K562 (cell line): Measurements from ENCODE around the gene AGO3. TPM values are rescaled to one million over a fixed set of nuclear protein-coding genes. Genes with fewer than 3 reads are reported as not detected.

Source experiments
- CAMTA2 ChIP-seq: fragments of 250-450 bp; sonication (Bioruptor Pico); conservative IDR thresholded peaks from 2 replicates; pipeline ENCODE4 v1.5.1; 2022
- FOSL1 ChIP-seq: fragments of 200-800 bp; sonication (Bioruptor generic); conservative IDR thresholded peaks from 2 replicates; pipeline ENCODE4 v1.6.1; 2016; ENCODE audit warnings: missing genetic modification characterization, missing compliant biosample characterization
- GABPB2 ChIP-seq: fragments of 250-450 bp; sonication (Bioruptor Pico); conservative IDR thresholded peaks from 2 replicates; pipeline ENCODE4 v1.5.1; 2021; ENCODE audit warnings: mild to moderate bottlenecking
- KLF6 ChIP-seq: fragments of 250-450 bp; sonication (Bioruptor Pico); IDR thresholded peaks from 2 replicates; pipeline ENCODE4 v1.4.0; 2020; ENCODE audit warnings: mild to moderate bottlenecking, moderate library complexity, borderline replicate concordance
- L3MBTL2 ChIP-seq: fragments of 450-650 bp; IDR thresholded peaks from 2 replicates; pipeline ENCODE4 v1.6.1; 2016; ENCODE audit warnings: mild to moderate bottlenecking, moderate library complexity
- MECOM ChIP-seq: fragments of 250-450 bp; sonication (Bioruptor Pico); IDR thresholded peaks from 2 replicates; pipeline ENCODE4 v1.8.0; 2022; ENCODE audit warnings: inconsistent platforms
- NBN ChIP-seq: fragments of 450-650 bp; IDR thresholded peaks from 2 replicates; pipeline ENCODE4 v1.6.1; 2016; ENCODE audit warnings: low read depth, mild to moderate bottlenecking
- NCOA2 ChIP-seq, 2 experiments: fragments of 450-650 bp; IDR thresholded peaks; 2 replicates each; pipeline ENCODE4 v1.6.1; 2018; ENCODE audit warnings: mild to moderate bottlenecking in 2 of 2, moderate library complexity in 1 of 2; ENCODE audit not compliant: partially characterized antibody in 2 of 2
- POLR3G ChIP-seq: IDR thresholded peaks from 2 replicates; pipeline ENCODE4 v1.6.1; 2011; ENCODE audit not compliant: insufficient read length, insufficient replicate concordance; ENCODE audit errors: extremely low read depth
- SMAD2 ChIP-seq: fragments of 150-350 bp; IDR thresholded peaks from 2 replicates; pipeline ENCODE4 v1.6.1; 2014; ENCODE audit warnings: low read depth, mild to moderate bottlenecking, low read length
- SNIP1 ChIP-seq: fragments of 450-650 bp; IDR thresholded peaks from 2 replicates; pipeline ENCODE4 v1.7.1; 2017; ENCODE audit warnings: low read depth, mild to moderate bottlenecking
- SP1 ChIP-seq: sonication (generic); formaldehyde crosslinking; IDR thresholded peaks from 2 replicates; pipeline ENCODE4 v1.8.1; 2022; ENCODE audit warnings: mild to moderate bottlenecking, missing genetic modification reagents
- SRSF9 ChIP-seq: fragments of 200-400 bp; formaldehyde crosslinking; IDR thresholded peaks from 2 replicates; pipeline ENCODE4 v1.6.1; 2017; ENCODE audit warnings: low read depth, low read length, borderline replicate concordance
- TCF7L2 ChIP-seq: fragments of 150-350 bp; IDR thresholded peaks from 2 replicates; pipeline ENCODE4 v1.6.1; 2016; ENCODE audit warnings: low read depth, mild to moderate bottlenecking, low read length, moderate library complexity
- TEAD2 ChIP-seq: fragments of 450-650 bp; IDR thresholded peaks from 2 replicates; pipeline ENCODE4 v1.6.1; 2016; ENCODE audit warnings: missing genetic modification characterization, control low read depth, missing compliant biosample characterization
- ZBED1 ChIP-seq: IDR thresholded peaks from 2 replicates; pipeline ENCODE4 v1.6.1; 2014
- ZNF124 ChIP-seq: sonication (generic); formaldehyde crosslinking; IDR thresholded peaks from 2 replicates; pipeline ENCODE4 v1.8.1; 2022; ENCODE audit warnings: missing genetic modification reagents
- ZNF408 ChIP-seq: fragments of 250-450 bp; sonication (Bioruptor Pico); IDR thresholded peaks from 2 replicates; pipeline ENCODE4 v1.4.0; 2020; ENCODE audit warnings: low read depth, mild to moderate bottlenecking, moderate library complexity
- ZNF444 ChIP-seq: fragments of 250-450 bp; sonication (Bioruptor Pico); IDR thresholded peaks from 2 replicates; pipeline ENCODE4 v1.4.0; 2020; ENCODE audit warnings: mild to moderate bottlenecking, moderate library complexity
- ZNF764 ChIP-seq: fragments of 250-450 bp; sonication (Bioruptor Pico); IDR thresholded peaks from 2 replicates; pipeline ENCODE4 v1.4.0; 2020; ENCODE audit warnings: low read depth, mild to moderate bottlenecking, moderate library complexity
- polyA plus RNA-seq, 8 experiments: library from polyadenylated mRNA; depleted of rRNA in 4 of 8; stranded (reverse) in 5 of 8; unstranded in 3 of 8; fragments of >200 nt; fragmentation: Nextera tagmentation in 2 of 8; fragmentation: Illumina TruSeq in 1 of 8; extraction: Ambion mirVana in 2 of 8; extraction: Trizol in 1 of 8; gene quantifications; 2 replicates each; pipeline versions ENCODE4 v1.2.1 to v1.2.3, GENCODE V29; 2011 to 2014; ENCODE audit warnings: inconsistent platforms in 1 of 8, missing spikeins in 1 of 8
- total RNA-seq, 7 experiments: library from RNA; depleted of rRNA in 6 of 7; stranded (reverse); fragments of >200 nt in 6 of 7; fragmentation: Illumina TruSeq in 2 of 7; extraction: Trizol in 2 of 7; gene quantifications; 2 replicates each; pipeline versions ENCODE4 v1.2.1 to v1.2.3, GENCODE V29; 2011 to 2021; ENCODE audit warnings: low replicate concordance in 1 of 7
- TF ChIP-seq, protein P1 (sequence below), 2 experiments: fragments of 450-650 bp; conservative IDR thresholded peaks; 2 replicates each; pipeline ENCODE4 v1.6.1; 2017; ENCODE audit warnings: mild to moderate bottlenecking in 2 of 2, moderate library complexity in 2 of 2
- TF ChIP-seq, protein P2 (sequence below): fragments of 250-450 bp; sonication (Bioruptor Pico); IDR thresholded peaks from 2 replicates; pipeline ENCODE4 v1.8.0; 2021; ENCODE audit warnings: borderline replicate concordance, mild to moderate bottlenecking, moderate library complexity; ENCODE audit not compliant: poor library complexity, severe bottlenecking
- TF ChIP-seq, protein P3 (sequence below): fragments of 250-450 bp; sonication (Bioruptor Pico); IDR thresholded peaks from 2 replicates; pipeline ENCODE4 v1.4.0; 2020; ENCODE audit warnings: borderline replicate concordance
- TF ChIP-seq, protein P4 (sequence below): fragments of 450-650 bp; IDR thresholded peaks from 2 replicates; pipeline ENCODE4 v1.7.0; 2016; ENCODE audit warnings: borderline replicate concordance

Gene AGO3
- total and polyA plus RNA-seq, 9 of the 15 experiments (the other 6 are each of a cell fraction or from before 2014, with no cell fraction given): 4.5 to 41.5 (median 22.7) TPM

DNA sequence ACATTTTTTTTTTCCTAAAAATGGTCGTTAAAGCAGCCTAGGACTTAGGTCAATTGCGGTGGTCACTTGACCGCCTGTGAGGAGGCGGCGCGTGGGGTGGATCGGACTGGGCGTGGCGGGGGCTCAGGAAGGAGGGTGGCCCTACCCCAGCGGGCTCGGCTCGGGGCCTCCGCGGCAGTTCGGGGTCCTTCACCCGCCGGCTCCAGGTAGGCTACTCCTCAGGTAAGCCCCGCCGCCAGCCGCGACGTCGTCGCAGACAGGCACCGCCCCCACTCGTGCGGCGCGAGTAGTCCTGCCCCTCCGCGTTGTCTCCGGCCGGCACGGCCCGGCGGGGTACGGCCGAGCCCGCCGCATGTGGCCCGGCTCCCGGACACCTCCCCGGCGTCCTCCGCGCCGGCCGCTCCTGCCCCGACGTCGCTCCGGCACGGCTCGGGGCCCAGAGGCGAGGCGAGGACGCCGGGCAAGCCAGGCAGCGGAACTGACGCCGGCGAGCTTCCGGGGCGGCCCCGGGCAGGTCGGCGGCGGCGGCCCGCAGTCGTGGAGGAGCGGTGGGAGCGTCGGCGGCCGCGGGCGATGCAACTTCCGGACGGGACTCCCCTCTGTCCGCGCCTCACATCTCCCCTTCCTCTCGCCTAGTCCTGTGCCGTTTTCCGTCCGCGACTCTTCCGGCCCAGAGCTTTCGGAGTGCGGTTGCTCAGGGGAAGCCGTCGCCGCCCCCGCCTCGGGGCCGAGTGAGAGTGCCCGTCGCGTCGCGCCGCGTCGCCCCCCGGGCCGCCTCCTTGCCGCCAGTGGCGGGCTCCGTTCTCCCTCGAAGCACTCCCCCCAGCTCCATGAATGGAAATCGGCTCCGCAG is at the start of gene AGO3 (continued):
- TF ChIP-seq, protein P1, sequence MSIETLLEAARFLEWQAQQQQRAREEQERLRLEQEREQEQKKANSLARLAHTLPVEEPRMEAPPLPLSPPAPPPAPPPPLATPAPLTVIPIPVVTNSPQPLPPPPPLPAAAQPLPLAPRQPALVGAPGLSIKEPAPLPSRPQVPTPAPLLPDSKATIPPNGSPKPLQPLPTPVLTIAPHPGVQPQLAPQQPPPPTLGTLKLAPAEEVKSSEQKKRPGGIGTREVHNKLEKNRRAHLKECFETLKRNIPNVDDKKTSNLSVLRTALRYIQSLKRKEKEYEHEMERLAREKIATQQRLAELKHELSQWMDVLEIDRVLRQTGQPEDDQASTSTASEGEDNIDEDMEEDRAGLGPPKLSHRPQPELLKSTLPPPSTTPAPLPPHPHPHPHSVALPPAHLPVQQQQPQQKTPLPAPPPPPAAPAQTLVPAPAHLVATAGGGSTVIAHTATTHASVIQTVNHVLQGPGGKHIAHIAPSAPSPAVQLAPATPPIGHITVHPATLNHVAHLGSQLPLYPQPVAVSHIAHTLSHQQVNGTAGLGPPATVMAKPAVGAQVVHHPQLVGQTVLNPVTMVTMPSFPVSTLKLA (conservative IDR thresholded peaks at IDR 0.05): peak; percentile 68 to 85
- TF ChIP-seq NBN: peak; percentile 28; the same call in 1 of the 2 replicates
- TF ChIP-seq SNIP1: no peak
- TF ChIP-seq, protein P2, sequence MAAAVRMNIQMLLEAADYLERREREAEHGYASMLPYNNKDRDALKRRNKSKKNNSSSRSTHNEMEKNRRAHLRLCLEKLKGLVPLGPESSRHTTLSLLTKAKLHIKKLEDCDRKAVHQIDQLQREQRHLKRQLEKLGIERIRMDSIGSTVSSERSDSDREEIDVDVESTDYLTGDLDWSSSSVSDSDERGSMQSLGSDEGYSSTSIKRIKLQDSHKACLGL (CRISPR knock-in tag): peak; percentile 52
- 0 out of 2 replicates have a peak, but pooled peaks have one; percentile 85 for TF ChIP-seq ZNF124 (CRISPR knock-in tag)
- TF ChIP-seq ZNF408 (CRISPR knock-in tag): no peak
- peak; percentile 91 for TF ChIP-seq L3MBTL2
- TF ChIP-seq, protein P3, sequence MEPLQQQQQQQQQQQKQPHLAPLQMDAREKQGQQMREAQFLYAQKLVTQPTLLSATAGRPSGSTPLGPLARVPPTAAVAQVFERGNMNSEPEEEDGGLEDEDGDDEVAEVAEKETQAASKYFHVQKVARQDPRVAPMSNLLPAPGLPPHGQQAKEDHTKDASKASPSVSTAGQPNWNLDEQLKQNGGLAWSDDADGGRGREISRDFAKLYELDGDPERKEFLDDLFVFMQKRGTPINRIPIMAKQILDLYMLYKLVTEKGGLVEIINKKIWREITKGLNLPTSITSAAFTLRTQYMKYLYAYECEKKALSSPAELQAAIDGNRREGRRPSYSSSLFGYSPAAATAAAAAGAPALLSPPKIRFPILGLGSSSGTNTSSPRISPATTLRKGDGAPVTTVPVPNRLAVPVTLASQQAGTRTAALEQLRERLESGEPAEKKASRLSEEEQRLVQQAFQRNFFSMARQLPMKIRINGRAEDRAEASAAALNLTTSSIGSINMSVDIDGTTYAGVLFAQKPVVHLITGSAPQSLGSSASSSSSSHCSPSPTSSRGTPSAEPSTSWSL (CRISPR knock-in tag): no peak
- TF ChIP-seq CAMTA2 (CRISPR knock-in tag): peak; percentile 62; the same call in 1 of the 2 replicates
- TF ChIP-seq SMAD2: no peak
- TF ChIP-seq POLR3G: no peak
- TF ChIP-seq MECOM (CRISPR knock-in tag): no peak; the same call in 1 of the 2 replicates
- TF ChIP-seq ZNF444 (CRISPR knock-in tag): no peak
- TF ChIP-seq ZBED1: 0 out of 2 replicates have a peak, but pooled peaks have one; percentile 25
- TF ChIP-seq TEAD2 (tag): no peak
- TF ChIP-seq FOSL1 (tag): peak; percentile 62; the same call in 1 of the 2 replicates
- peak; percentile 68; the same call in 1 of the 2 replicates for TF ChIP-seq SP1 (CRISPR knock-in tag)
- no peak for TF ChIP-seq TCF7L2
- TF ChIP-seq, protein P4, sequence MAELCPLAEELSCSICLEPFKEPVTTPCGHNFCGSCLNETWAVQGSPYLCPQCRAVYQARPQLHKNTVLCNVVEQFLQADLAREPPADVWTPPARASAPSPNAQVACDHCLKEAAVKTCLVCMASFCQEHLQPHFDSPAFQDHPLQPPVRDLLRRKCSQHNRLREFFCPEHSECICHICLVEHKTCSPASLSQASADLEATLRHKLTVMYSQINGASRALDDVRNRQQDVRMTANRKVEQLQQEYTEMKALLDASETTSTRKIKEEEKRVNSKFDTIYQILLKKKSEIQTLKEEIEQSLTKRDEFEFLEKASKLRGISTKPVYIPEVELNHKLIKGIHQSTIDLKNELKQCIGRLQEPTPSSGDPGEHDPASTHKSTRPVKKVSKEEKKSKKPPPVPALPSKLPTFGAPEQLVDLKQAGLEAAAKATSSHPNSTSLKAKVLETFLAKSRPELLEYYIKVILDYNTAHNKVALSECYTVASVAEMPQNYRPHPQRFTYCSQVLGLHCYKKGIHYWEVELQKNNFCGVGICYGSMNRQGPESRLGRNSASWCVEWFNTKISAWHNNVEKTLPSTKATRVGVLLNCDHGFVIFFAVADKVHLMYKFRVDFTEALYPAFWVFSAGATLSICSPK: no peak
- no peak for TF ChIP-seq NCOA2 (IDR thresholded peaks at IDR 0.05; ENCODE audit: partially characterized antibody in 2 of 2)
- peak; percentile 46; the same call in 1 of the 2 replicates for TF ChIP-seq KLF6 (CRISPR knock-in tag)
- no peak for TF ChIP-seq ZNF764 (CRISPR knock-in tag)
- TF ChIP-seq GABPB2: peak; percentile 61; the same call in 1 of the 2 replicates
- TF ChIP-seq SRSF9: no peak
